Endodermal cell (in vitro differentiated cells): Measurements from ENCODE around the gene EYA2. TPM values are rescaled to one million over a fixed set of nuclear protein-coding genes. Genes with fewer than 3 reads are reported as not detected.
"Not testable (repeated sequence)": the region's sequence is repeated elsewhere in the genome, so short reads cannot be mapped to it uniquely, and the experiment has no call there.

Experiments used
- DNase-seq: peaks from one replicate; pipeline ENCODE4 v3.0.0-alpha.2; 2017
- H3K27ac ChIP-seq: 2 replicates; pipeline ENCODE4 v1.5.1; 2013; ENCODE audit warnings: mild to moderate bottlenecking, low read depth, low read length, moderate library complexity
- H3K27me3 ChIP-seq: 2 replicates; pipeline ENCODE4 v1.6.1; 2013; ENCODE audit warnings: mild to moderate bottlenecking, low read length, moderate library complexity; ENCODE audit not compliant: insufficient read depth, control insufficient read depth, poor library complexity, severe bottlenecking
- H3K36me3 ChIP-seq: 2 replicates; pipeline ENCODE4 v1.7.0; 2013; ENCODE audit warnings: mild to moderate bottlenecking, low read length, moderate library complexity; ENCODE audit not compliant: control insufficient read depth, insufficient read depth
- H3K4me1 ChIP-seq: one replicate; pipeline ENCODE4 v1.7.0; 2013; ENCODE audit warnings: low read length; ENCODE audit not compliant: control insufficient read depth, insufficient read depth
- H3K4me3 ChIP-seq: 2 replicates; pipeline ENCODE4 v1.5.1; 2013; ENCODE audit warnings: mild to moderate bottlenecking, low read length, moderate library complexity
- H3K9ac ChIP-seq: 2 replicates; pipeline ENCODE4 v1.6.1; 2013; ENCODE audit warnings: mild to moderate bottlenecking, low read length, moderate library complexity; ENCODE audit not compliant: poor library complexity, severe bottlenecking; ENCODE audit errors: extremely low read depth
- H3K9me3 ChIP-seq: 2 replicates; pipeline ENCODE4 v1.6.1; 2013; ENCODE audit warnings: mild to moderate bottlenecking, low read length, moderate library complexity; ENCODE audit not compliant: control insufficient read depth
- H3K27ac Mint-ChIP-seq: 2 replicates; pipeline ENCODE4 v1.8.0; 2020; ENCODE audit warnings: mixed read lengths
- H3K27me3 Mint-ChIP-seq: 2 replicates; pipeline ENCODE4 v1.8.0; 2021; ENCODE audit warnings: mild to moderate bottlenecking, mixed read lengths; ENCODE audit not compliant: insufficient read depth
- H3K36me3 Mint-ChIP-seq: 2 replicates; pipeline ENCODE4 v1.8.0; 2020; ENCODE audit warnings: low read depth, mixed read lengths
- H3K4me1 Mint-ChIP-seq: 2 replicates; pipeline ENCODE4 v1.8.0; 2020; ENCODE audit warnings: mixed read lengths
- H3K4me3 Mint-ChIP-seq: 2 replicates; pipeline ENCODE4 v1.8.0; 2020; ENCODE audit warnings: mild to moderate bottlenecking, moderate library complexity, mixed read lengths
- H3K9me3 Mint-ChIP-seq: 2 replicates; pipeline ENCODE4 v1.8.0; 2020; ENCODE audit warnings: mild to moderate bottlenecking, mixed read lengths
- CTCF ChIP-seq: fragments of 200-600 bp; sonication (generic); conservative IDR thresholded peaks from 2 replicates; pipeline ENCODE4 v1.5.0; 2021; ENCODE audit warnings: antibody characterized with exemption, mild to moderate bottlenecking
- WGBS, 2 experiments: methylation state at CpG; one replicate each; pipeline versions ENCODE4 v1.1.5 to v1.1.7; 2013; ENCODE audit warnings: missing lambda C conversion rate in 2 of 2, mixed read lengths in 1 of 2; ENCODE audit not compliant: insufficient coverage in 1 of 2, insufficient read length in 1 of 2; 5-methylcytosine and 5-hydroxymethylcytosine counted together
- total RNA-seq, 2 donors: library from RNA; stranded (reverse); fragmentation: NEBNext Ultra II Directional in 1 of 2; extraction: Animal tissue kit (Norgen Biotek cat#: 25700) in 1 of 2; gene quantifications; 2 replicates in 1 of 2; 3 replicates in 1 of 2; pipeline ENCODE4 v1.2.1, GENCODE V29; 2021

The EYA2 gene
- total RNA-seq, 2 donors from 2014 or later, result 9.1 to 18.0 TPM

- Mint-ChIP-seq H3K4me1 (peaks cover 7% of the 10 kb centered on the region), H3K27ac (no peak overlapping the region), H3K27me3 (no peaks in the 10 kb centered on the region), H3K9me3 (peaks cover 3% of the 10 kb centered on the region), H3K36me3 (peaks cover 6% of the 10 kb centered on the region), H3K4me3 (no peak overlapping the region)
- H3K9ac ChIP-seq, result no peak overlapping the region
- H3K27ac ChIP-seq, result no peak overlapping the region
- H3K27me3 ChIP-seq, result no peaks in the 10 kb centered on the region
- H3K4me3 ChIP-seq, result no peak overlapping the region
- no peak for TF ChIP-seq CTCF
- WGBS, 2 experiments, result 81% methylated on average over 8 to 9 of the region's 9 CpGs
- H3K36me3 ChIP-seq, result peaks cover 11% of the 10 kb centered on the region
- H3K4me1 ChIP-seq, result no peaks in the 10 kb centered on the region
- H3K9me3 ChIP-seq, result peaks cover 7% of the 10 kb centered on the region
- no peak for DNase-seq
Measured at GRCh38 chr20:46930640-46931339, 36.1 kb downstream of the EYA2 start.

DNA sequence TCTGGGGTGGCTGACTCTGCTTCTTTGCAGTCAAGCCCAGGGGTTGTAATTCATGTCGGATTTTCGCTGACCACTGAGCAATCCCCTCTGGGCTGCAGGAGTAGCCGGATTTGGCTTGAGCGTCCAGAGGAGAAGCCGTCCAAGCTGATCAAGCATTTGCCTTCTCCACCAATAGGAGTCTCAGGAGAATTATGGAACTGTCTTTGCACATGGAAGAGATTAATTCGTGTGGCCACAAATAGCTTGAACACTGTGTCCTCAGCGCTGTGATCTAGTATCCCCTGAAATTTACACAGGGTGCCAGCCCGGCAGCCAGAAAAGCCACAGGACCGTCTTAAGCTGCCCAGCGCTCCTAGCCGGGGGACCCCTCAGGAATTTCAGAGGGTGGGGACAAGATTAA is 37.1 kb downstream of the EYA2 start:
- 90 to 91% methylated on average over 9 to 11 of the region's 11 CpGs for WGBS, 2 experiments
- peaks cover 7% of the 10 kb centered on the region for H3K4me1 Mint-ChIP-seq
- H3K9me3 ChIP-seq, result peaks cover 5% of the 10 kb centered on the region

GRCh38 chr20:46932439-46932838 is 37.8 kb downstream of the EYA2 start:
- H3K4me3 ChIP-seq, H3K27ac Mint-ChIP-seq, H3K9me3 ChIP-seq, H3K27me3 Mint-ChIP-seq, H3K36me3 Mint-ChIP-seq, H3K4me1 Mint-ChIP-seq, H3K4me1 ChIP-seq, H3K27me3 ChIP-seq, H3K9ac ChIP-seq, DNase-seq, H3K27ac ChIP-seq, H3K9me3 Mint-ChIP-seq, H3K4me3 Mint-ChIP-seq, H3K36me3 ChIP-seq: not testable (repeated sequence)
- 91 to 94% methylated on average over 8 to 10 of the region's 10 CpGs for WGBS, 2 experiments

More for the DNA sequence above, 37.1 kb downstream of the EYA2 start:
- Mint-ChIP-seq H3K36me3 (peaks cover 6% of the 10 kb centered on the region), H3K27ac (no peak overlapping the region), H3K27me3 (no peaks in the 10 kb centered on the region), H3K4me3 (no peak overlapping the region), H3K9me3 (peaks cover 3% of the 10 kb centered on the region)
- TF ChIP-seq CTCF, result no peak
- no peaks in the 10 kb centered on the region for H3K27me3 ChIP-seq
- DNase-seq, result no peak
- H3K9ac ChIP-seq, result no peak overlapping the region
- H3K4me3 ChIP-seq, result no peak overlapping the region
- no peaks in the 10 kb centered on the region for H3K4me1 ChIP-seq
- H3K27ac ChIP-seq, result no peak overlapping the region
- H3K36me3 ChIP-seq, result peaks cover 7% of the 10 kb centered on the region

DNA sequence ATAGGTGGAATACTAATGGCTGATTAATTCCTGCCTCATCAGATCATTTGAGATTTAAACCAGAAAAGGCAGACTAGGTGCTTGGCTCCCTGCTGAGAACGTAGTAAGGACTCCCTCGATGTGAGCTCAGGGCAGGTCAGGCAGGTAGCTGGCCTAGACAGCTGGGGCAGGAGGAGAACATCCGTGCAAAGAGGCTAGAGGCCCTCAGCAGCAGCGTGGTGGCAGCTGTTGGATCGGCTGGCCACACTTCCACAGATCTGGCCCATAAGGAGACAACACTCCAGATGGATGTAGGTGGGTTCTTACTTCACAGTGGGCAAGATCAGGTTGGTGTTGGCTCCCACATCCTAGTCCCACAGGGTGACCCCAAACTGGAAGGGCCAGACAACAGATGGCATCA is 38.5 kb downstream of the EYA2 start:
- Histone ChIP-seq H3K4me3 (no peak overlapping the region), H3K4me1 (no peaks in the 10 kb centered on the region), H3K9me3 (no peaks in the 10 kb centered on the region), H3K36me3 (no peaks in the 10 kb centered on the region), H3K27ac (no peak overlapping the region), H3K27me3 (no peaks in the 10 kb centered on the region), H3K9ac (no peak overlapping the region)
- TF ChIP-seq CTCF, result no peak
- H3K9me3 Mint-ChIP-seq, result no peaks in the 10 kb centered on the region
- H3K36me3 Mint-ChIP-seq, result peaks cover 2% of the 10 kb centered on the region
- H3K27ac Mint-ChIP-seq, result no peak overlapping the region
- 76 to 89% methylated on average over 5 of the region's 5 CpGs for WGBS, 2 experiments
- H3K4me3 Mint-ChIP-seq, result no peak overlapping the region
- peaks cover 7% of the 10 kb centered on the region for H3K4me1 Mint-ChIP-seq
- no peak for DNase-seq
- no peaks in the 10 kb centered on the region for H3K27me3 Mint-ChIP-seq
